ENCODE measurements around the gene SPAG9. TPM values are rescaled to one million over a fixed set of nuclear protein-coding genes. Genes with fewer than 3 reads are reported as not detected.

SPAG9 gene
- total RNA-seq, 1 experiment from 2014 or later, result 144 TPM

DNA sequence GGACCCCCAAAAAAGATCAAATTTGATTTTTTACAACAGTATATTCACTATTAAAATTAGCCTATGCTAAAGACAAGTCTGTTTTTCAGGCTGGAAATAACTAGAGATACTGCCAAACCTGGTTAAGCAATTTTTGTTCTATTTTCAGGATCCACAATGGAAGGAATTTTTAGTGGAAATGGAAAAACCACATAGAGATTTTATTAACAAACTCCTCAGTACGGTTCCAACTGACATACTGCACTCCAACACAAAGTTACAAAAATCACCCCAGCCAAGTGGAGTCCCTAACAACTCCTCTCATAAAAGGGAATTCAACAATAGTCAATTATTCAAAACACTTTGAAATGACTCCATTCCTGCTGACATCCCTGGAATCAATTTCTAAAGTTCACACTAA is 152.9 kb downstream of the SPAG9 start:
- Histone ChIP-seq H3K4me3 (ENCODE audit: low read depth in 2 of 2, low read length in 2 of 2) (no peak overlapping the region), H3K4me1 (ENCODE audit: control insufficient read depth, insufficient read depth, low read length) (no peaks in the 10 kb centered on the region), H3K9me3 (ENCODE audit: control insufficient read depth, insufficient read depth, low read depth, low read length) (no peaks in the 10 kb centered on the region), H3K27me3 (ENCODE audit: control insufficient read depth, insufficient read depth, low read length) (no peaks in the 10 kb centered on the region), H3K27ac (ENCODE audit: low read length) (no peak overlapping the region), H3K36me3 (ENCODE audit: control insufficient read depth, insufficient read depth, low read length) (peaks cover 7% of the 10 kb centered on the region)
- BruUV-seq (replicated peaks), result no TSS peak
- ATAC-seq (no peak), DNase-seq (ENCODE audit: low read depth, low spot score) (no peak)
- TF ChIP-seq POLR2AphosphoS5 (IDR thresholded peaks at IDR 0.05; ENCODE audit: low read depth, low read length) (no peak), TCF7L2 (IDR thresholded peaks at IDR 0.05; ENCODE audit: low read depth, low read length) (no peak), SIN3A (IDR thresholded peaks at IDR 0.05; ENCODE audit: borderline replicate concordance, insufficient read depth, low read depth, low read length) (no peak)
- TF ChIP-seq, protein P1, sequence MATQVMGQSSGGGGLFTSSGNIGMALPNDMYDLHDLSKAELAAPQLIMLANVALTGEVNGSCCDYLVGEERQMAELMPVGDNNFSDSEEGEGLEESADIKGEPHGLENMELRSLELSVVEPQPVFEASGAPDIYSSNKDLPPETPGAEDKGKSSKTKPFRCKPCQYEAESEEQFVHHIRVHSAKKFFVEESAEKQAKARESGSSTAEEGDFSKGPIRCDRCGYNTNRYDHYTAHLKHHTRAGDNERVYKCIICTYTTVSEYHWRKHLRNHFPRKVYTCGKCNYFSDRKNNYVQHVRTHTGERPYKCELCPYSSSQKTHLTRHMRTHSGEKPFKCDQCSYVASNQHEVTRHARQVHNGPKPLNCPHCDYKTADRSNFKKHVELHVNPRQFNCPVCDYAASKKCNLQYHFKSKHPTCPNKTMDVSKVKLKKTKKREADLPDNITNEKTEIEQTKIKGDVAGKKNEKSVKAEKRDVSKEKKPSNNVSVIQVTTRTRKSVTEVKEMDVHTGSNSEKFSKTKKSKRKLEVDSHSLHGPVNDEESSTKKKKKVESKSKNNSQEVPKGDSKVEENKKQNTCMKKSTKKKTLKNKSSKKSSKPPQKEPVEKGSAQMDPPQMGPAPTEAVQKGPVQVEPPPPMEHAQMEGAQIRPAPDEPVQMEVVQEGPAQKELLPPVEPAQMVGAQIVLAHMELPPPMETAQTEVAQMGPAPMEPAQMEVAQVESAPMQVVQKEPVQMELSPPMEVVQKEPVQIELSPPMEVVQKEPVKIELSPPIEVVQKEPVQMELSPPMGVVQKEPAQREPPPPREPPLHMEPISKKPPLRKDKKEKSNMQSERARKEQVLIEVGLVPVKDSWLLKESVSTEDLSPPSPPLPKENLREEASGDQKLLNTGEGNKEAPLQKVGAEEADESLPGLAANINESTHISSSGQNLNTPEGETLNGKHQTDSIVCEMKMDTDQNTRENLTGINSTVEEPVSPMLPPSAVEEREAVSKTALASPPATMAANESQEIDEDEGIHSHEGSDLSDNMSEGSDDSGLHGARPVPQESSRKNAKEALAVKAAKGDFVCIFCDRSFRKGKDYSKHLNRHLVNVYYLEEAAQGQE (IDR thresholded peaks at IDR 0.05; ENCODE audit: insufficient read depth in 1 of 2, low read depth in 2 of 2, low read length in 1 of 2), result no peak
- TF ChIP-seq, protein P2, sequence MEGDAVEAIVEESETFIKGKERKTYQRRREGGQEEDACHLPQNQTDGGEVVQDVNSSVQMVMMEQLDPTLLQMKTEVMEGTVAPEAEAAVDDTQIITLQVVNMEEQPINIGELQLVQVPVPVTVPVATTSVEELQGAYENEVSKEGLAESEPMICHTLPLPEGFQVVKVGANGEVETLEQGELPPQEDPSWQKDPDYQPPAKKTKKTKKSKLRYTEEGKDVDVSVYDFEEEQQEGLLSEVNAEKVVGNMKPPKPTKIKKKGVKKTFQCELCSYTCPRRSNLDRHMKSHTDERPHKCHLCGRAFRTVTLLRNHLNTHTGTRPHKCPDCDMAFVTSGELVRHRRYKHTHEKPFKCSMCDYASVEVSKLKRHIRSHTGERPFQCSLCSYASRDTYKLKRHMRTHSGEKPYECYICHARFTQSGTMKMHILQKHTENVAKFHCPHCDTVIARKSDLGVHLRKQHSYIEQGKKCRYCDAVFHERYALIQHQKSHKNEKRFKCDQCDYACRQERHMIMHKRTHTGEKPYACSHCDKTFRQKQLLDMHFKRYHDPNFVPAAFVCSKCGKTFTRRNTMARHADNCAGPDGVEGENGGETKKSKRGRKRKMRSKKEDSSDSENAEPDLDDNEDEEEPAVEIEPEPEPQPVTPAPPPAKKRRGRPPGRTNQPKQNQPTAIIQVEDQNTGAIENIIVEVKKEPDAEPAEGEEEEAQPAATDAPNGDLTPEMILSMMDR (IDR thresholded peaks at IDR 0.05), result no peak
- ChIA-PET CTCF (interaction anchor here (0.6 kb wide), 1 partner anchor 21 kb away, joined by 4 read pairs; no protein-coding TSS in a partner anchor), POLR2A (no interaction called here)
- in situ Hi-C loops (cut with HindIII; ENCODE audit: low pct_unique_long_range_greater_than_20kb, low sequenced_read_pairs) (no loop called here), intact Hi-C loops (cut with micrococcal nuclease; ENCODE audit: unreplicated experiment) (no loop called here)

DNA sequence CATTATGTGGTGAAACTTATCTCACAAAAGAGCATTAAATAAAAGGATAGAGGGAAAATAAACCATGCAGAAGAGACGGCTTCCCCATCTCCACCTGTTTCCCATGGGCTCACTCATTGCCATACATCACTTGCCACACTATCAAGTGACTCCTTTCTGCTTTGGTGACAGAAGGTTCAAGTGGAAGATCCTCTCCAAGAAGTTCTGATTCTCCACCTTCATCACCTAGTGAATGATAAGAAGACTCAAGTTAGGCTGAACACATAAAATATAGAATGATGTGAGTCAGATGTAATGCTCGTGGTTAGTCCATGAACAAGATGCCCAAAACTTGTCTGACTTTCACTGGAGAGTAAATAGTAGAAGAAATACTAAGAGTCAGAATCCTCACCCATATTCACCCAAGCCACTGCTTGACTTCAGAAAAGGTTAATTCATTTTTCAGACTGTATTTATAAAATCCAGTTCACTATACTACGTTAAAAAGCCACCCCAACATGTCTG is 154.5 kb downstream of the SPAG9 start:
- POLR2A ChIA-PET, result interaction anchor here (0.6 kb wide), 1 partner anchor 62 kb away, joined by 4 read pairs; no protein-coding TSS in a partner anchor
- TF ChIP-seq TCF7L2 (IDR thresholded peaks at IDR 0.05; ENCODE audit: low read depth, low read length) (no peak), SIN3A (IDR thresholded peaks at IDR 0.05; ENCODE audit: borderline replicate concordance, insufficient read depth, low read depth, low read length) (no peak), POLR2AphosphoS5 (IDR thresholded peaks at IDR 0.05; ENCODE audit: low read depth, low read length) (no peak)
- TF ChIP-seq, protein P2 (IDR thresholded peaks at IDR 0.05), result no peak
- TF ChIP-seq, protein P1 (IDR thresholded peaks at IDR 0.05; ENCODE audit: insufficient read depth in 1 of 2, low read depth in 2 of 2, low read length in 1 of 2), result no peak
- intact Hi-C loops (cut with micrococcal nuclease; ENCODE audit: unreplicated experiment), result no loop called here
- BruUV-seq (replicated peaks), result no TSS peak
- no peak overlapping the region for H3K27ac ChIP-seq (ENCODE audit: low read length)
- no peaks in the 10 kb centered on the region for H3K4me1 ChIP-seq (ENCODE audit: control insufficient read depth, insufficient read depth, low read length)
- no peaks in the 10 kb centered on the region for H3K27me3 ChIP-seq (ENCODE audit: control insufficient read depth, insufficient read depth, low read length)
- CTCF ChIA-PET, result no interaction called here
- ATAC-seq (no peak), DNase-seq (ENCODE audit: low read depth, low spot score) (no peak)
- in situ Hi-C loops (cut with HindIII; ENCODE audit: low pct_unique_long_range_greater_than_20kb, low sequenced_read_pairs), result no loop called here
- no peaks in the 10 kb centered on the region for H3K9me3 ChIP-seq (ENCODE audit: control insufficient read depth, insufficient read depth, low read depth, low read length)
- peaks cover 10% of the 10 kb centered on the region for H3K36me3 ChIP-seq (ENCODE audit: control insufficient read depth, insufficient read depth, low read length)
- no peak overlapping the region for H3K4me3 ChIP-seq (ENCODE audit: low read depth in 2 of 2, low read length in 2 of 2)

All from Panc1 (cell line).